ENCODE measurements around the gene C17orf113. TPM values are rescaled to one million over a fixed set of nuclear protein-coding genes. Genes with fewer than 3 reads are reported as not detected.

The C17orf113 gene
- total RNA-seq, 1 experiment from 2014 or later = 2.3 TPM

GRCh38 chr17:41992576-41992975, 57.8 kb downstream of the C17orf113 start:
- Histone ChIP-seq H3K4me1 (ENCODE audit: control insufficient read depth in 1 of 2, insufficient read depth in 2 of 2, low read length in 2 of 2) (peaks cover 17 to 20% of the 10 kb centered on the region in 2 experiments), H2AFZ (ENCODE audit: low read depth, low read length, poor library complexity, severe bottlenecking) (no peak overlapping the region), H3K27ac (ENCODE audit: low read depth, low read length) (no peak overlapping the region), H3K4me3 (replicated peaks in 1 of 2; ENCODE audit: low read depth in 1 of 2, low read length in 2 of 2) (no peak overlapping the region), H3K4me2 (ENCODE audit: low read length) (no peak overlapping the region), H3K9me2 (ENCODE audit: insufficient read depth) (no peaks in the 10 kb centered on the region), H3K9ac (ENCODE audit: low read length) (no peak overlapping the region), H3K9me3 (ENCODE audit: control insufficient read depth in 1 of 2, insufficient read depth in 1 of 2, low read depth in 1 of 2, low read length in 2 of 2) (no peaks in the 10 kb centered on the region), H3K79me2 (ENCODE audit: insufficient read depth, low read length) (peaks cover 30% of the 10 kb centered on the region), H4K20me1 (ENCODE audit: insufficient read depth) (peaks cover 21% of the 10 kb centered on the region; the same call in 1 of the 2 replicates), H3K27me3 (ENCODE audit: insufficient read depth, low read length) (no peaks in the 10 kb centered on the region), H3K36me3 (ENCODE audit: control insufficient read depth in 1 of 2, insufficient read depth in 2 of 2, low read length in 2 of 2) (peaks cover 56 to 74% of the 10 kb centered on the region in 2 experiments)
- no peak for ATAC-seq
- intact Hi-C loops (cut with micrococcal nuclease) = no loop called here
- ChIA-PET RAD21 (ENCODE audit: low non-redundant PET in 1 of 2, low total read pairs in 2 of 2, uncharacterized antibody in 2 of 2, unreplicated experiment in 2 of 2) (no interaction called here), POLR2A (interaction anchor here (0.8 kb wide), 1 partner anchor 16 kb away, joined by 3 read pairs; no protein-coding TSS in a partner anchor), CTCF (no interaction called here)
- TF ChIP-seq EZH2 (IDR thresholded peaks at IDR 0.05) = no peak
- TF ChIP-seq TCF7L2 (IDR thresholded peaks at IDR 0.05; ENCODE audit: borderline replicate concordance, extremely low read depth, insufficient read depth, insufficient read length) = no peak
- no peak for TF ChIP-seq ELF1 (IDR thresholded peaks at IDR 0.05; ENCODE audit: borderline replicate concordance, low read depth)
- no peak for TF ChIP-seq SRF (IDR thresholded peaks at IDR 0.05; ENCODE audit: low read depth)
- no peak for TF ChIP-seq SP1 (IDR thresholded peaks at IDR 0.05; ENCODE audit: low read depth)
- no peak for TF ChIP-seq POLR2A (IDR thresholded peaks at IDR 0.05; ENCODE audit: borderline replicate concordance, extremely low read depth, insufficient read depth, insufficient read length)
- TF ChIP-seq MAX (IDR thresholded peaks at IDR 0.05) = no peak
- no peak for TF ChIP-seq ZBTB33 (IDR thresholded peaks at IDR 0.05; ENCODE audit: extremely low read depth, insufficient replicate concordance, low read length)
- TF ChIP-seq POLR2AphosphoS5 (IDR thresholded peaks at IDR 0.05; ENCODE audit: low read depth, low read length) = no peak
- no peak for TF ChIP-seq EZH2phosphoT487 (IDR thresholded peaks at IDR 0.05; ENCODE audit: borderline replicate concordance)
- no peak for TF ChIP-seq EGR1 (IDR thresholded peaks at IDR 0.05; ENCODE audit: low read depth)
- TF ChIP-seq ZFX (IDR thresholded peaks at IDR 0.05) = no peak
- no peak for TF ChIP-seq JUND (IDR thresholded peaks at IDR 0.05)
- TF ChIP-seq ATF3 (IDR thresholded peaks at IDR 0.05) = no peak
- TF ChIP-seq SIN3A (IDR thresholded peaks at IDR 0.05; ENCODE audit: low read depth) = no peak
- TF ChIP-seq CEBPB (IDR thresholded peaks at IDR 0.05; ENCODE audit: low read depth) = no peak
- no peak for TF ChIP-seq REST (IDR thresholded peaks at IDR 0.05; ENCODE audit: low read depth)
- DNase-seq (ENCODE audit: low read depth, low spot score) = no peak
- BruUV-seq (replicated peaks) = no TSS peak

Measured in HCT116 (cell line).